SHP77 (cell line): Measurements from ENCODE around the gene DHX57.
"Not testable (repeated sequence)": the region's sequence is repeated elsewhere in the genome, so short reads cannot be mapped to it uniquely, and the experiment has no call there.

Experiments
- DNase-seq, 2 experiments: peaks; one replicate each; lab custom pipeline; 2025; lab: John Stamatoyannopoulos, UW

The DHX57 gene

GRCh38 chr2:38794235-38794946 lies 81.3 kb downstream of the DHX57 start:
- no peak for DNase-seq

DNA sequence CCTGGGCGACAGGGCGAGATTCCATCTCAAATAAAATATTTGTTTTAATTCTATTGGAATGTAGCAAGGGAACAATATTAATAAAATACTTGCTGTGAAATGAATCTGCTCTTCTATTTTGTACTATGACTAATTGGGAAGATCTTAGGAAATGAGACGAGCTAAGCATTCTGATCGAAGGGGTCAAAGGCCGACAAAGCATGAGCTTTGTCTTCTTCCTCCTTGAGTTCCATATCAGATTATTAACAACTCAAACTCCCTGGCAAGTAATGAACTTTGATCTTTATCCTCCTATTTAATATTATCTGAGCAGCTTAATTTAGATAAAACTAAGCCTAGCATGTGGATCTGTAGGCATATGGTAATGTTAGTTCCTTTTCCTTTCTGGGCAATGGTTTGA lies 82.2 kb downstream of the DHX57 start:
- DNase-seq, result no peak

DNA sequence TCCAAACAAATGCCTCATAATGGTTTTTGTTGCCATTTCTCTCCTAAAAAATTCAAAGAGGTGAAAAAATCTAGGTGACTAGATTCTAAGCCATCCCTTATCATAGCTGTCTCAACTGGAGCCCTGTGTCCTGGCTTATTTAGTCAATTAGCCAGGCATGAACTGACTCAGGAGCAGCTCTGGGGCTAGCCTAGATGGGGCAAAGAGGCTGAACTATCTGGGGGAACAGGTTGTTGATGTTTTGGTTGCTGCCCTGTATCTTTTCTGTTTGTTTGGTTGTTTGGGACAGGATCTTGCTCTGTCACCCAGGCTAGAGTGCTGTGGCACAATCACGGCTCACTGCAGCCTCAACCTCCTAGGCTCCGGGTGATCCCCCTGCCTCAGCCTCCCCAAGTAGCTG lies 83.0 kb downstream of the DHX57 start:
- no peak for DNase-seq

DNA sequence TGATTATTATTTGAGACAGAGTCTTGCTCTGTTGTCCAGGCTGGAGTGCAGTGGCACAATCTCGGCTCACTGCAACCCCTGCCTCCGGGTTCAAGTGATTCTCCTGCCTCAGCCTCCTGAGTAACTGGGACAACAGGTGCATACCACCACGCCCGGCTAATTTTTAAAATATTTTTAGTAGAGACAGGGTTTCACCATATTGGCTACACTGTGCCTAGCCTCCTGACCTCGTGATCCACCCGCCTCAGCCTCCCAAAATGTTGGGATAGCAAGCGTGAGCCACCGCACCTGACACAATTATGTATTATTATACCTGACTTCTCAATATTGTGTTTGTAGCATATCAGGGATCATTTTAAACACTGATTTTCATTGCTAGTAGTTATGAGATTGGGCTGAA lies 83.4 kb downstream of the DHX57 start:
- DNase-seq, result not testable (repeated sequence)

DNA sequence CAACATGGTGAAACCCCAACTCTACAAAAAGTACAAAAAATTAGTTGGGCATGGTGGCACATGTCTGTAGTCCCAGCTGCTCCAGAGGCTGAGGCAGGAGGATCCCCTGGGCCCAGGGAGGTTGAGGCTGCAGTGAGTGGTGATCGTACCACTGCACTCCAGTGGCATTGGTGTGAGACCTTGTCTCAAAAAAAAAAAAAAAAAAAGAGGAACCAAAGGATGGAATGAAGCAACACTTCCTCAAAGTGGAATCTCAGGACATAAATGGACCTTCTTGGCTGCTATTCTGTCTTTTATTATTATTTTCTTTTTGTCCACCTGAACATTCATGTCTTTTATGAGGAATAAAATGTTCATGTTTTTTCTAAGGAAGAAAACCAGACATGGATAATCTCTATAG lies 84.0 kb downstream of the DHX57 start:
- DNase-seq, result no peak

- DNase-seq, result no peak
Measured at GRCh38 chr2:38789691-38790090, 86.0 kb downstream of the DHX57 start.

- DNase-seq, result no peak
Measured at GRCh38 chr2:38788306-38788705, 87.4 kb downstream of the DHX57 start.

- DNase-seq, result no peak
Measured at GRCh38 chr2:38783586-38783985, 92.1 kb downstream of the DHX57 start.

- no peak for DNase-seq
Measured at GRCh38 chr2:38778687-38779082, 97.0 kb downstream of the DHX57 start.

DNA sequence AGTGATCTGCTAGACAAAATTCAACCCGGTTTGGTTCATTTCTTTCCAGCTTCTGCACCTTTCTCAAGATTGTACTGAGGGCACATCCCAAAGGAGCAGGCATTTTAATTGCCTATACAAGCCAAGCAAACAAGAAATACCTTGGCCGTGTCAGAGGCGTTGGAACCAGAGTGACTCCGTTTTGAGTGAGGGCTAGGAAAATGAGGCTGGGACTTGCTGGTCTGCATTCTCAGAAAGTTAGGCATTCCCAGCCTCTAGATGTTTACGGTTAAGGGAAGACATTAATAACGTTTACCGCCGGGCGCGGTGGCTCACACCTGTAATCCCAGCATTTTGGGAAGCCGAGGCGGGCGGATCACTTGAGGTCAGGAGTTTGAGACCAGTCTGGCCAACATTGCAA lies 99.2 kb downstream of the DHX57 start:
- no peak for DNase-seq

DNA sequence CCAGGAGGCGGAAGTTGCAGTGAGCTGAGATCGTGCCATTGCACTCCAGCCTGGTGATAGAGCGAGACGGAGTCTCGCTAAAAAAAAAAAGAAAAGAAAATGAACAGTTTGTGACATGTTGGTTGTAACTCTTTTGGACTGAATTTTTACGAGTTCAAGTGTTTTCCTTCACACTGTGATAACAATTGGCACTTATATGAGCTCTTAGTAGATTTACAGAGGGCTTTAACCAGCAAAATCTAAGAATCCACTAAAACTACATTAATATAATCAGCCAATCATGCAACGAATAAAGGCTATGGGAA lies 99.9 kb downstream of the DHX57 start:
- no peak for DNase-seq

DNA sequence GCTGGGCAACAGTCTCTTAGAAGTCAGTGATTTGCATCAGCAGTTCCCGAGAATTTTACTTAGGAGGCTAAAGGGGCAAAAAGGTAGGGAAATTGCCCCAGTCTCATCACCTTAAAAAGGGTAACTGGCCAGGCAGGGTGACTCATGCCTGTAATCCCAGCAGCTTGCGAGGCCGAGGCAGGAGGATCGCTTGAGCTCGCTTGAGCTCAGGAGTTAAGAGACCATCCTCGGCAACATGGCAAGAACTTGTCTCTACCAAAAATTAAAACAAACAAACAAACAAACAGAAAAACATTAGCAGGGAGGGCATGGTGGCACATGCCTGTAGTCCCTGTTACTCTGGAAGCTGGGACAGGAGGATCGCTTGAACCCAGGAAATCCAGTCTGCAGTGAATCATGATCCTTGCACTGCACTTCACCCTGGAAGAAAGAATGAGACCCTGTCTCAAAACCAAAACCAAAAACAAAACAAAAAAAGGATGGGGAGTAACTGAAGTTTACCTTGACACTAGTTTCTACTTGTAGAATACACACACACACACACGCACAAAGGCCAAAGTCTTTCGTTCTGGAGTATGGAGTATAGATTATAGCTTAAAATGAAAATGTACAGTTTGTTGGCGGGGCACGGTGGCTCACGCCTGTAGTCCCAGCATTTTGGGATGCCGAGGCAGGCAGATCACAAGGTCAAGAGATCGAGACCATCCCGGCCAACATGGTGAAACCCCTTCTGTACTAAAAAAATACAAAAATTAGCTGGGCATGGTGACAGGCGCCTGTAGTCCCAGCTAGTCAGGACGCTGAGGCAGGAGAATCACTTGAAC lies 100.4 kb downstream of the DHX57 start:
- DNase-seq, result no peak

- DNase-seq, result no peak
Measured at GRCh38 chr2:38771632-38772031, 104.1 kb downstream of the DHX57 start.

DNA sequence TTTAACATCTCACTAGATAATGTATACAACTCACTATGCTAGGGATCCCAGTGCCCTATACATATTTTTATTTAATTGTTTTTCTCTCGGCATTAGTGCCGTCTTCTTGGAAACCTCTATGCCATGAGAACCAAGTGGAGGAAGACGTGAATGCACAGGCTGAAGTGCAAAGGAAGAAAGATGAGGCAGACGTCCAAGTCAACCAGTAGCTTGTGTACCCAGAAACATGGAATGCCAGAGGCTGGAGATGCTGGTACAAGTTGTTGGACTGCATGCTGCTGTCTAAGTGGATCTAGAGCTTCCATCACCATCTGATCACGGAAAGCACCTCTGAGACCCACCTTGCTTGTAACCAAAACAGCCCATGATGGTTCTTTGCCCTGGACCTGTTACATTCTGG lies 110.2 kb downstream of the DHX57 start:
- DNase-seq, result no peak

DNA sequence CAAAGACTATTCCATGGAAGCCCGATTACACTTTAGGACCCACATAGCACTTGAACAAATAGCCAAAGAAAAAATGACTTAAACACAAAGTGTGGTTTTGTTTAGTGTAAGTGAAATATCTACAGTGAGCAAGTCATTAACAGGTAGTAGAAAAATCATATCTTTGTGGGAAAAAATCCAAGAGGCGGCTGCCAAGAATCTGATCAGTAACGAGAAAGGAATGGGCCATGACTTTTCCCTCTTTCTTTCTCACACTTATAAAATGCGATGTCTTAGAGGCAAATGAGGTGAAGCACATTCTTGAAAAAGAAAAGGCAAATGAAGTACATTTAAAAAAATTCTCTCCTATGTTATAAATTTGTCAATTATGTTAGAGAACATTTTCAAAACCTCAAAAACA lies 110.6 kb downstream of the DHX57 start:
- DNase-seq, result no peak

DNA sequence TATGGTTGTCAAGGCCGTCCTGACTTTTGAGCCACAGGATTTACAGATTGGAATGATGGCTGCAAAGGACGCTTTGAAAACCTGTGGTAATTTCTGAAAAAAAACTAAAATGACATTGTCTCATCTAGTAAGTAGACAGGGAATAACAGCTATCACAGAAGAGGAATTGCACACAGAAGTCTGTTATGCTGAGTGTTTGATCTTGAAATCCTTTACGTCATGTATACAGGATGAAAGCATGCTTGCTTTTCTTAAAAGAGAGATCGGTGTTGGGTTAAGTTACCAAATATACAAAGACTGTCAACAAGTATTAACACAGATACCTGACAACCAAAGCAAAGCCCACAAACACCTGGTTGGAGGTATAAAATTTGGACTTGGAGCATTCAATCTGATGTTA lies 112.0 kb downstream of the DHX57 start:
- no peak for DNase-seq

DNA sequence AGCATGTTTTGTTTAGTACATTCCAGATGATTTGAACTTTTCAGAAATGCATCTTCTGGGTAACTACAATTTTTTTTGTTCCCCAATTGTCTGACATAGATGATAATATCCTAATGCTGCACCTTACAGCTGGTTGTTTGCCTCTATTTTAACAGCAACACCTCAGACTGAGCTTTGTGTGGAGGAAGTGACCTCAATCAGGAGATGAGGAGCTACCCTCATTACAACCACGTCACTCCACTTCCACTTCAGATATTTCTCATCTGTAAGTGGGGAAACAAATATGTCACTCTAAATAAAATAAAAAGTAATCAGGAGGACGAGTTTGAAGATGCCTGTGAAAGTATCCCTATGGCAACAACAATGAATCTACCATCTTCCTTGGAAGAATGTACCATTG lies 112.5 kb downstream of the DHX57 start:
- DNase-seq, result no peak

GRCh38 chr2:38755891-38756290 lies 119.8 kb downstream of the DHX57 start:
- not testable (repeated sequence) for DNase-seq

GRCh38 chr2:38754506-38754905 lies 121.2 kb downstream of the DHX57 start:
- DNase-seq, result no peak

DNA sequence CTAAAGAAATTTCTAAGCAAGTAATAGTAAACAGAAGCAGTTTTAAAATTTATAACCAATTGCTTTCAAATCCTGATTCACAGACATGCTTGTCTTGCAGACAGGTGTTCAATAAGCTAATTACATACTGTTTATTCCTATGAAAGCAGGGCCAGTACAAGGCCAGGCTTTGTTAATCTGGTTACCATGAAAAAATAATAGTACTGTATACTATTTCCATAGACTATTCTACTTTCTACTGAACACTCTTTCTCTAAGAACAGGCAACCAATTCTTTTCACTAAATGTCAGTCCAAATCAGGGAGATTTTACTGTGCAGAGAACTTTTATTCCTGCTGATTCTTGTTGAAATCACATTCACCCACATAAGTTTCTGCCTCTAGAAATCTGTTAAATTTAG lies 121.7 kb downstream of the DHX57 start:
- no peak for DNase-seq

- peak in 1 of 2 experiments; percentile 43 for DNase-seq
Measured at GRCh38 chr2:38751596-38752410, 123.9 kb downstream of the DHX57 start.

DNA sequence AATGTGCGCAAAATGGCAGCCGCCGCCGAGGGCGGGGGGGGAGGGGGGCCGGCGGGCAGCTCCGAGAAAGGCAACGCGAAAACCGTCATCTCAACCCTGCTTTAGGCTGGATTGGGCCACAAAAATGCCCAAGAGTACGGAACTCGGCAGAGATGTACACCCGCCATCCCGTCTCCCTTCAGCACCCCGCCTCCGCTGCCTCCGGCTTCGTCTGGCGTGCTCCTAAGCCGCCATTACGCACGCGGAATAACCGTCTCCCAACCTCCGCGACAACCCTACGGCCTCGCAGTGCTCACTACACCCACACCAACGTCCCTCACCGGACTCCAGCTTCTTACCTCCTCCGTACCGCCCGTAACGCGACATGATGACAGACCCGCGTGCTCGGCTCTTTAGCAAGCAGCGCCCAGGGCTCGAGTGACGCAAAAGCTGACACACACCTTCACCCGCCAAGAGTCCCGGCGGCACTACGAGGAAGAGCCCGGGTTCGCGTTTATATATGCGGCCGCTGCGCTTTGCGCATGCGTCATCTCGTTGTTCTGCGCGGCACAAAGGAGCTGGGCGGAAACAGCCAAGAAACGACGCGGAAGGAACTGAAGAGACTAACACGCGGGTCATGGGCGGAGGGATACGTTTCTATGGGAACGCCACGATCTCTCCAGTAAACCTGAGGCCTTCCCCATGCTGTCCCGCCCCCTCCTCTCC lies 124.7 kb downstream of the DHX57 start, which contains the start of gene SRSF7:
SRSF7 (minus strand) TSS at position 471 of the 705 bp plus-strand sequence; CDS start at position 366, 105 bp downstream.
- peak; percentile 97 for DNase-seq
